SK-N-SH (cell line): Measurements from ENCODE around the gene MICAL2. TPM values are rescaled to one million over a fixed set of nuclear protein-coding genes. Genes with fewer than 3 reads are reported as not detected.

Experiments used
- CTCF ChIA-PET: fragments of 300-600, 350-600 bp; formaldehyde crosslinking; extraction: SDS; loops from one replicate; lab custom pipeline; 2021; lab: Yijun Ruan, JAX
- POLR2A ChIA-PET: fragments of 350-600 bp; sonication (Branson Sonifier 250); formaldehyde crosslinking; extraction: SDS; loops from one replicate; lab custom pipeline; 2020; ENCODE audit warnings: antibody characterized with exemption, inconsistent platforms; lab: Yijun Ruan, JAX
- DNase-seq: peaks from one replicate; pipeline ENCODE4 v3.0.0; 2012
- H2AFZ ChIP-seq: fragments of 200-600 bp; sonication (generic); 2 replicates; pipeline ENCODE4 v1.8.1; 2016; ENCODE audit warnings: antibody characterized with exemption, mild to moderate bottlenecking, low read depth
- H3F3A ChIP-seq: fragments of 200-600 bp; sonication (generic); replicated peaks from 2 replicates; pipeline ENCODE3; 2016; ENCODE audit warnings: antibody characterized with exemption, mild to moderate bottlenecking; ENCODE audit not compliant: insufficient read depth
- H3K27ac ChIP-seq, 2 experiments: fragments of 200-500 bp in 1 of 2; fragments of 200-600 bp in 1 of 2; sonication (Bioruptor generic) in 1 of 2; sonication (generic), shearing (Covaris generic) in 1 of 2; 2 replicates each; pipeline versions ENCODE4 v1.5.1 to v1.6.1; 2014 to 2016; ENCODE audit warnings: low read depth in 2 of 2, inconsistent platforms in 1 of 2, low read length in 1 of 2, mild to moderate bottlenecking in 1 of 2, mixed read lengths in 1 of 2
- H3K27me3 ChIP-seq: fragments of 200-600 bp; sonication (generic), shearing (Covaris generic); 2 replicates; pipeline ENCODE4 v1.6.1; 2016; ENCODE audit warnings: mixed run types; ENCODE audit not compliant: insufficient read depth
- H3K36me3 ChIP-seq, 2 experiments: fragments of 200-500 bp in 1 of 2; fragments of 200-600 bp in 1 of 2; sonication (Bioruptor generic) in 1 of 2; sonication (generic) in 1 of 2; replicated peaks in 1 of 2; 2 replicates each; pipeline versions ENCODE3 to v1.5.1; 2014 to 2016; ENCODE audit warnings: low read length in 1 of 2, mild to moderate bottlenecking in 1 of 2; ENCODE audit not compliant: insufficient read depth in 2 of 2, control insufficient read depth in 1 of 2
- H3K4me1 ChIP-seq, 2 experiments: fragments of 200-500 bp in 1 of 2; fragments of 200-600 bp in 1 of 2; sonication (Bioruptor generic) in 1 of 2; sonication (generic), shearing (Covaris generic) in 1 of 2; 2 replicates each; pipeline versions ENCODE4 v1.5.1 to v1.6.1; 2014 to 2016; ENCODE audit warnings: low read depth in 1 of 2, low read length in 1 of 2, mixed run types in 1 of 2; ENCODE audit not compliant: insufficient read depth in 2 of 2, control insufficient read depth in 1 of 2
- H3K4me2 ChIP-seq: fragments of 200-600 bp; sonication (generic), shearing (Covaris generic); 2 replicates; pipeline ENCODE4 v1.6.1; 2017; ENCODE audit warnings: mixed run types
- H3K4me3 ChIP-seq, 2 experiments: fragments of 200-500 bp in 1 of 2; fragments of 200-600 bp in 1 of 2; sonication (Bioruptor generic) in 1 of 2; sonication (generic), shearing (Covaris generic) in 1 of 2; 2 replicates each; pipeline versions ENCODE4 v1.5.1 to v1.8.1; 2014 to 2016; ENCODE audit warnings: low read depth in 2 of 2, inconsistent platforms in 1 of 2, low read length in 1 of 2, mild to moderate bottlenecking in 1 of 2, mixed read lengths in 1 of 2, moderate library complexity in 1 of 2
- H3K79me2 ChIP-seq: fragments of 200-600 bp; sonication (generic); 2 replicates; pipeline ENCODE4 v1.8.1; 2017; ENCODE audit warnings: mild to moderate bottlenecking; ENCODE audit not compliant: insufficient read depth
- H3K9ac ChIP-seq: fragments of 200-600 bp; sonication (generic); 2 replicates; pipeline ENCODE4 v1.6.1; 2017; ENCODE audit warnings: mixed run types
- H3K9me2 ChIP-seq: fragments of 200-600 bp; sonication (generic); 2 replicates; pipeline ENCODE4 v1.6.1; 2017; ENCODE audit warnings: mixed run types
- H3K9me3 ChIP-seq: fragments of 200-600 bp; sonication (generic); 2 replicates; pipeline ENCODE4 v1.6.1; 2017; ENCODE audit warnings: mixed run types, mild to moderate bottlenecking, moderate library complexity
- H4K20me1 ChIP-seq: fragments of 200-600 bp; sonication (generic); 2 replicates; pipeline ENCODE4 v1.6.1; 2017; ENCODE audit warnings: mild to moderate bottlenecking, mixed run types; ENCODE audit not compliant: insufficient read depth
- EP300 ChIP-seq, 2 experiments: IDR thresholded peaks; 2 replicates each; pipeline versions ENCODE4 v1.4.0 to v1.6.1; 2012; ENCODE audit warnings: borderline replicate concordance in 1 of 2, low read depth in 1 of 2, low read length in 1 of 2
- FOSL2 ChIP-seq: IDR thresholded peaks from 2 replicates; pipeline ENCODE4 v1.4.0; 2012; ENCODE audit warnings: low read depth, mild to moderate bottlenecking, moderate library complexity, borderline replicate concordance
- JUND ChIP-seq: IDR thresholded peaks from 2 replicates; pipeline ENCODE4 v1.4.0; 2012
- TCF12 ChIP-seq: IDR thresholded peaks from 2 replicates; pipeline ENCODE4 v1.4.0; 2012
- USF1 ChIP-seq: IDR thresholded peaks from 2 replicates; pipeline ENCODE4 v1.4.0; 2012; ENCODE audit warnings: low read depth, borderline replicate concordance
- ZBTB33 ChIP-seq: IDR thresholded peaks from 2 replicates; pipeline ENCODE4 v1.4.0; 2012; ENCODE audit warnings: low read depth, borderline replicate concordance
- WGBS: methylation state at CpG from one replicate; pipeline ENCODE4 v1.1.6; 2017; ENCODE audit warnings: low lambda C conversion rate; 5-methylcytosine and 5-hydroxymethylcytosine counted together
- polyA plus RNA-seq, 3 experiments: library from polyadenylated mRNA; depleted of rRNA; stranded (reverse); fragments of >200 nt; gene quantifications; 2 replicates each; pipeline ENCODE4 v1.2.3, GENCODE V29; 2012

MICAL2 gene
- polyA plus RNA-seq, 1 of the 3 experiments (the other 2 are of a cell fraction) = 54.6 TPM

GRCh38 chr11:12185106-12185690 lies 74.8 kb downstream of the MICAL2 start:
- Histone ChIP-seq H3F3A (peaks cover 40% of the 10 kb centered on the region), H3K9me2 (no peaks in the 10 kb centered on the region)
- no peak for TF ChIP-seq JUND
- TF ChIP-seq ZBTB33 = no peak
- no peak for TF ChIP-seq EP300 (IDR thresholded peaks at IDR 0.05; ENCODE audit: borderline replicate concordance in 1 of 2, low read depth in 1 of 2, low read length in 1 of 2)
- TF ChIP-seq, all 33 proteins: peak for 0
- Histone ChIP-seq H3K79me2 (peaks cover 84% of the 10 kb centered on the region), H3K4me2 (no peak overlapping the region), H2AFZ (no peak overlapping the region), H3K4me3 (no peak overlapping the region), H3K36me3 (peaks cover 0 to 39% of the 10 kb centered on the region in 2 experiments), H3K27ac (peak overlapping the region in 1 of 2 experiments; percentile 65; a peak in 2 of 4 replicates), H4K20me1 (no peaks in the 10 kb centered on the region), H3K9me3 (no peaks in the 10 kb centered on the region), H3K4me1 (peaks cover 12 to 47% of the 10 kb centered on the region in 2 experiments), H3K9ac (no peak overlapping the region; the same call in 1 of the 2 replicates), H3K27me3 (no peaks in the 10 kb centered on the region)
- WGBS = 96% methylated on average over 3 of the region's 3 CpGs
- DNase-seq = no peak
- POLR2A ChIA-PET = no interaction called here
- CTCF ChIA-PET = interaction anchor here (0.6 kb wide), 1 partner anchor 44 kb away, joined by 3 read pairs; no protein-coding TSS in a partner anchor

GRCh38 chr11:12185914-12186313 lies 75.5 kb downstream of the MICAL2 start:
- H3K9me2 ChIP-seq = no peaks in the 10 kb centered on the region

More at GRCh38 chr11:12185914-12186313, 75.5 kb downstream of the MICAL2 start:
- H3K79me2 ChIP-seq = peaks cover 84% of the 10 kb centered on the region
- H3K4me2 ChIP-seq = no peak overlapping the region
- H3K9ac ChIP-seq = peak overlapping the region; percentile 35; the same call in 1 of the 2 replicates
- H3F3A ChIP-seq = peaks cover 36% of the 10 kb centered on the region
- POLR2A ChIA-PET = no interaction called here
- peaks cover 0 to 41% of the 10 kb centered on the region in 2 experiments for H3K36me3 ChIP-seq
- H2AFZ ChIP-seq = no peak overlapping the region
- TF ChIP-seq TCF12 (0 out of 2 replicates have a peak, but pooled peaks have one; percentile 13), FOSL2 (no peak), USF1 (no peak)
- CTCF ChIA-PET = interaction anchor here (2.3 kb wide), 1 partner anchor 14 kb away, joined by 6 read pairs; no protein-coding TSS in a partner anchor
- no peaks in the 10 kb centered on the region for H3K9me3 ChIP-seq
- peak; percentile 31 for DNase-seq
- H3K4me1 ChIP-seq = peaks cover 12 to 43% of the 10 kb centered on the region in 2 experiments
- H3K27me3 ChIP-seq = no peaks in the 10 kb centered on the region
- no peak overlapping the region for H3K4me3 ChIP-seq
- 78% methylated on average over 4 of the region's 4 CpGs for WGBS
- peak overlapping the region in 1 of 2 experiments; percentile 65; a peak in 3 of 4 replicates for H3K27ac ChIP-seq
- no peaks in the 10 kb centered on the region for H4K20me1 ChIP-seq
